Vagina (tissue), 2 donors: Measurements from ENCODE around the gene MAGEB3. TPM values are rescaled to one million over a fixed set of nuclear protein-coding genes. Genes with fewer than 3 reads are reported as not detected.

Experiments used
- DNase-seq, 2 donors: peaks; one replicate each; pipeline ENCODE4 v3.0.0-alpha.2; 2017; ENCODE audit errors: extremely low spot score in 2 of 2
- H3K27ac ChIP-seq: fragments of 200-600 bp; sonication (generic); one replicate; pipeline ENCODE4 v1.5.1; 2019
- H3K27me3 ChIP-seq: fragments of 200-600 bp; sonication (generic); one replicate; pipeline ENCODE4 v1.5.1; 2019
- H3K36me3 ChIP-seq, 2 donors: fragments of 200-600 bp; sonication (generic); one replicate each; pipeline ENCODE4 v1.5.1; 2017 to 2019
- H3K4me1 ChIP-seq: fragments of 200-600 bp; sonication (generic); one replicate; pipeline ENCODE4 v1.5.1; 2019
- H3K4me3 ChIP-seq, 2 donors: fragments of 200-600 bp; sonication (generic); 1 replicate in 1 of 2; 2 replicates in 1 of 2; pipeline ENCODE4 v1.5.1; 2016 to 2019
- H3K9me3 ChIP-seq: fragments of 200-600 bp; sonication (generic); one replicate; pipeline ENCODE4 v1.5.1; 2019
- CTCF ChIP-seq, 3 experiments: fragments of 450-650 bp in 2 of 3; fragments of 200-600 bp in 1 of 3; sonication (generic) in 1 of 3; IDR thresholded peaks; one replicate each; pipeline ENCODE4 v1.5.1; 2017 to 2019; ENCODE audit warnings: antibody characterized with exemption in 3 of 3, mild to moderate bottlenecking in 2 of 3, moderate library complexity in 2 of 3
- POLR2A ChIP-seq, 2 donors: fragments of 450-650 bp; IDR thresholded peaks; one replicate each; pipeline ENCODE4 v1.6.1; 2017; ENCODE audit warnings: antibody characterized with exemption in 2 of 2, mild to moderate bottlenecking in 2 of 2, moderate library complexity in 2 of 2
- POLR2AphosphoS5 ChIP-seq, 2 donors: sonication (generic); formaldehyde crosslinking; IDR thresholded peaks; one replicate each; pipeline ENCODE4 v1.9.0; 2017; ENCODE audit warnings: antibody characterized with exemption in 2 of 2, mild to moderate bottlenecking in 2 of 2, low read depth in 1 of 2; ENCODE audit not compliant: insufficient read depth in 1 of 2
- intact Hi-C: fragments of 100-400 bp; cut with DNase I; formaldehyde crosslinking; loops from one replicate; pipeline ENCODE4 v1.15.1; 2023
- total RNA-seq: library from RNA; depleted of rRNA; stranded (reverse); fragments of >200 nt; gene quantifications from one replicate; pipeline ENCODE4 v1.2.3, GENCODE V29; 2016

Gene MAGEB3
- total RNA-seq, 1 donor from 2014 or later = not detected

GRCh38 chrX:30248854-30249253, 18.4 kb downstream of the MAGEB3 start:
- H3K27me3 ChIP-seq = no peaks in the 10 kb centered on the region
- intact Hi-C loops = no loop called here
- H3K9me3 ChIP-seq = no peaks in the 10 kb centered on the region
- DNase-seq = no peak
- no peak overlapping the region for H3K4me3 ChIP-seq
- no peak overlapping the region for H3K27ac ChIP-seq
- no peak for TF ChIP-seq POLR2AphosphoS5 (IDR thresholded peaks at IDR 0.05; ENCODE audit: insufficient read depth in 1 of 2, low read depth in 1 of 2)
- no peak for TF ChIP-seq POLR2A (IDR thresholded peaks at IDR 0.05)
- TF ChIP-seq CTCF (IDR thresholded peaks at IDR 0.05) = no peak
- no peaks in the 10 kb centered on the region for H3K36me3 ChIP-seq
- H3K4me1 ChIP-seq = no peaks in the 10 kb centered on the region

GRCh38 chrX:30253257-30253656, 22.8 kb downstream of the MAGEB3 start:
- Histone ChIP-seq H3K27ac (no peak overlapping the region), H3K36me3 (no peaks in the 10 kb centered on the region), H3K4me1 (no peaks in the 10 kb centered on the region), H3K9me3 (no peaks in the 10 kb centered on the region), H3K27me3 (no peaks in the 10 kb centered on the region), H3K4me3 (no peak overlapping the region)
- no peak for TF ChIP-seq POLR2A (IDR thresholded peaks at IDR 0.05)
- TF ChIP-seq CTCF (IDR thresholded peaks at IDR 0.05) = no peak
- no peak for TF ChIP-seq POLR2AphosphoS5 (IDR thresholded peaks at IDR 0.05; ENCODE audit: insufficient read depth in 1 of 2, low read depth in 1 of 2)
- DNase-seq = no peak
- intact Hi-C loops = no loop called here

- Histone ChIP-seq H3K4me3 (no peak overlapping the region), H3K36me3 (no peaks in the 10 kb centered on the region), H3K9me3 (no peaks in the 10 kb centered on the region), H3K27me3 (no peaks in the 10 kb centered on the region), H3K4me1 (no peaks in the 10 kb centered on the region), H3K27ac (no peak overlapping the region)
- intact Hi-C loops = no loop called here
- no peak for DNase-seq
- TF ChIP-seq CTCF (IDR thresholded peaks at IDR 0.05) (no peak), POLR2AphosphoS5 (IDR thresholded peaks at IDR 0.05; ENCODE audit: insufficient read depth in 1 of 2, low read depth in 1 of 2) (no peak), POLR2A (IDR thresholded peaks at IDR 0.05) (no peak)
These were observed 29.5 kb downstream of the MAGEB3 start for GRCh38 chrX:30259927-30260326.

- TF ChIP-seq POLR2A (IDR thresholded peaks at IDR 0.05) (no peak), CTCF (IDR thresholded peaks at IDR 0.05) (no peak), POLR2AphosphoS5 (IDR thresholded peaks at IDR 0.05; ENCODE audit: insufficient read depth in 1 of 2, low read depth in 1 of 2) (no peak)
- no peak for DNase-seq
- Histone ChIP-seq H3K4me1 (no peaks in the 10 kb centered on the region), H3K4me3 (no peak overlapping the region), H3K27me3 (no peaks in the 10 kb centered on the region), H3K9me3 (no peaks in the 10 kb centered on the region), H3K27ac (no peak overlapping the region), H3K36me3 (no peaks in the 10 kb centered on the region)
- intact Hi-C loops = no loop called here
These were observed 30.6 kb downstream of the MAGEB3 start for GRCh38 chrX:30261012-30261411.

GRCh38 chrX:30262763-30263162, 32.3 kb downstream of the MAGEB3 start:
- no peak for TF ChIP-seq CTCF (IDR thresholded peaks at IDR 0.05)
- no peak for TF ChIP-seq POLR2AphosphoS5 (IDR thresholded peaks at IDR 0.05; ENCODE audit: insufficient read depth in 1 of 2, low read depth in 1 of 2)
- no peak for TF ChIP-seq POLR2A (IDR thresholded peaks at IDR 0.05)
- Histone ChIP-seq H3K27ac (no peak overlapping the region), H3K36me3 (no peaks in the 10 kb centered on the region), H3K9me3 (no peaks in the 10 kb centered on the region), H3K4me3 (no peak overlapping the region), H3K4me1 (no peaks in the 10 kb centered on the region), H3K27me3 (no peaks in the 10 kb centered on the region)
- no peak for DNase-seq
- intact Hi-C loops = no loop called here
